K562 (cell line): ENCODE results near the gene KRTAP10-12. TPM values are rescaled to one million over a fixed set of nuclear protein-coding genes. Genes with fewer than 3 reads are reported as not detected.

Experiments used
- ATAC-seq: fragments of 200-7000 bp; cut with Tn5 transposase; 3 replicates; pipeline ENCODE4 v1.9.1; 2020; ENCODE audit warnings: moderate library complexity
- BruUV-seq: library from RNA; stranded (reverse); fragments of 400-500 nt; replicated peaks from 2 replicates; lab custom pipeline; 2021; lab: Mats Ljungman, UMichigan
- CTCF ChIA-PET: fragments of 300-600 bp; formaldehyde crosslinking; extraction: SDS; loops from one replicate; lab custom pipeline; 2021; ENCODE audit warnings: low intra/inter-chr PET ratio; lab: Yijun Ruan, JAX
- POLR2A ChIA-PET: fragments of 300-600, 350-650 bp; sonication (Branson Sonifier 250); formaldehyde crosslinking; extraction: SDS; loops from one replicate; lab custom pipeline; 2021; ENCODE audit warnings: antibody characterized with exemption, inconsistent platforms; lab: Yijun Ruan, JAX
- DNase-seq, 4 experiments: peaks; one replicate each; pipeline versions ENCODE4 v3.0.0 to v3.0.0-alpha.2; 2011 to 2018; ENCODE audit warnings: low spot score in 3 of 4, mixed read lengths in 3 of 4; ENCODE audit errors: extremely low read depth in 1 of 4
- FAIRE-seq: peaks from 2 replicates; lab custom pipeline; 2011; peaks lifted over from hg19 to GRCh38; lab: Jason Lieb, UNC
- H2AFZ ChIP-seq: 2 replicates; pipeline ENCODE4 v1.6.0; 2011; ENCODE audit warnings: low read depth, low read length, control low read depth, inconsistent platforms
- H3K27ac ChIP-seq: fragments of 200-600 bp; 3 replicates; pipeline ENCODE4 v1.8.0; 2011; ENCODE audit warnings: low read depth, mild to moderate bottlenecking, control low read depth, inconsistent platforms, low read length, moderate library complexity, mixed read lengths; ENCODE audit errors: extremely low read depth
- H3K27me3 ChIP-seq, 2 experiments: fragments of 300-600 bp in 1 of 2; 2 replicates in 1 of 2; 3 replicates in 1 of 2; pipeline versions ENCODE4 v1.6.0 to v1.8.0; 2011; ENCODE audit warnings: inconsistent platforms in 2 of 2, low read length in 2 of 2, mild to moderate bottlenecking in 1 of 2, mixed read lengths in 1 of 2, moderate library complexity in 1 of 2; ENCODE audit not compliant: control insufficient read depth in 2 of 2, insufficient read depth in 2 of 2
- H3K36me3 ChIP-seq: fragments of 300-600 bp; 3 replicates; pipeline ENCODE4 v1.8.0; 2011; ENCODE audit warnings: mild to moderate bottlenecking, low read length, inconsistent platforms; ENCODE audit not compliant: control insufficient read depth, insufficient read depth
- H3K4me1 ChIP-seq, 2 experiments: fragments of 200-600 bp in 1 of 2; replicated peaks in 1 of 2; 2 replicates in 1 of 2; 3 replicates in 1 of 2; pipeline versions ENCODE4 v1.5.1 to v1.8.0; 2011; ENCODE audit warnings: inconsistent platforms in 2 of 2, low read length in 2 of 2, mild to moderate bottlenecking in 1 of 2, mixed read lengths in 1 of 2, moderate library complexity in 1 of 2; ENCODE audit not compliant: control insufficient read depth in 2 of 2, insufficient read depth in 2 of 2
- H3K4me2 ChIP-seq: 2 replicates; pipeline ENCODE4 v1.6.1; 2011; ENCODE audit warnings: low read length, control low read depth, inconsistent platforms, mixed read lengths; ENCODE audit not compliant: insufficient read depth
- H3K4me3 ChIP-seq: fragments of 200-600 bp; sonication (generic), shearing (Covaris generic); 2 replicates; pipeline ENCODE4 v1.5.1; 2016; ENCODE audit warnings: control low read depth, inconsistent platforms
- H3K79me2 ChIP-seq: fragments of 200-600 bp; 3 replicates; pipeline ENCODE4 v1.8.0; 2011; ENCODE audit warnings: low read length, inconsistent platforms; ENCODE audit not compliant: control insufficient read depth, insufficient read depth
- H3K9ac ChIP-seq, 2 experiments: 2 replicates each; pipeline versions ENCODE4 v1.6.0 to v1.6.1; 2011; ENCODE audit warnings: low read depth in 2 of 2, low read length in 2 of 2, control low read depth in 1 of 2, inconsistent platforms in 1 of 2, mild to moderate bottlenecking in 1 of 2, mixed read lengths in 1 of 2; ENCODE audit not compliant: insufficient read depth in 1 of 2
- H3K9me1 ChIP-seq: one replicate; pipeline ENCODE4 v1.6.0; 2011; ENCODE audit warnings: inconsistent platforms, mild to moderate bottlenecking, low read length, moderate library complexity; ENCODE audit not compliant: control insufficient read depth, insufficient read depth
- H3K9me3 ChIP-seq: replicated peaks from 2 replicates; pipeline ENCODE4 v1.5.1; 2011; ENCODE audit warnings: low read depth, low read length, inconsistent platforms; ENCODE audit not compliant: control insufficient read depth, insufficient read depth
- H4K20me1 ChIP-seq: replicated peaks from 2 replicates; pipeline ENCODE4 v1.6.1; 2011; ENCODE audit warnings: low read length, inconsistent platforms, mixed read lengths; ENCODE audit not compliant: control insufficient read depth, insufficient read depth
- MYNN ChIP-seq, 2 experiments: sonication (generic); formaldehyde crosslinking in 1 of 2; IDR thresholded peaks; 2 replicates each; pipeline versions ENCODE4 v1.5.0 to v1.6.1; 2016 to 2020; ENCODE audit warnings: antibody characterized with exemption in 1 of 2, missing genetic modification reagents in 1 of 2
- POLR2A ChIP-seq: fragments of 450-650 bp; conservative IDR thresholded peaks from 2 replicates; pipeline ENCODE4 v1.6.1; 2016
- TEAD1 ChIP-seq, 2 experiments: fragments of 450-650 bp in 1 of 2; sonication (generic) in 1 of 2; formaldehyde crosslinking; IDR thresholded peaks; 2 replicates each; pipeline versions ENCODE4 v1.4.0 to v1.8.0; 2020 to 2022; ENCODE audit warnings: mild to moderate bottlenecking in 2 of 2, missing genetic modification reagents in 1 of 2
- WGBS: fragments of 100-300 bp; shearing (Covaris generic); methylation state at CpG from one replicate; pipeline ENCODE4 v1.1.6; 2016; ENCODE audit warnings: low coverage, mixed read lengths; ENCODE audit not compliant: insufficient coverage; ENCODE audit errors: missing lambda C conversion rate; 5-methylcytosine and 5-hydroxymethylcytosine counted together
- in situ Hi-C: fragments of 300-500 bp; cut with MboI; formaldehyde crosslinking; loops from 4 replicates; pipeline ENCODE4 v1.15.0; 2018; ENCODE audit warnings: inconsistent platforms, mixed read lengths
- intact Hi-C: fragments of 100-400 bp; cut with micrococcal nuclease; formaldehyde crosslinking; loops from 2 replicates; pipeline ENCODE4 v1.14.2; 2022
- polyA plus RNA-seq, 8 experiments: library from polyadenylated mRNA; depleted of rRNA in 4 of 8; stranded (reverse) in 5 of 8; unstranded in 3 of 8; fragments of >200 nt; fragmentation: Nextera tagmentation in 2 of 8; fragmentation: Illumina TruSeq in 1 of 8; extraction: Ambion mirVana in 2 of 8; extraction: Trizol in 1 of 8; gene quantifications; 2 replicates each; pipeline versions ENCODE4 v1.2.1 to v1.2.3, GENCODE V29; 2011 to 2014; ENCODE audit warnings: inconsistent platforms in 1 of 8, missing spikeins in 1 of 8
- total RNA-seq, 7 experiments: library from RNA; depleted of rRNA in 6 of 7; stranded (reverse); fragments of >200 nt in 6 of 7; fragmentation: Illumina TruSeq in 2 of 7; extraction: Trizol in 2 of 7; gene quantifications; 2 replicates each; pipeline versions ENCODE4 v1.2.1 to v1.2.3, GENCODE V29; 2011 to 2021; ENCODE audit warnings: low replicate concordance in 1 of 7
- TF ChIP-seq, protein P1 (sequence below), 2 experiments: IDR thresholded peaks; 2 replicates each; pipeline ENCODE4 v1.6.1; 2011; ENCODE audit warnings: borderline replicate concordance in 1 of 2, control low read depth in 1 of 2, low read depth in 1 of 2, low read length in 1 of 2, mild to moderate bottlenecking in 1 of 2, mixed read lengths in 1 of 2, moderate library complexity in 1 of 2; ENCODE audit not compliant: insufficient read depth in 1 of 2, insufficient read length in 1 of 2, poor library complexity in 1 of 2, severe bottlenecking in 1 of 2; ENCODE audit errors: extremely low read depth in 1 of 2
- TF ChIP-seq, protein P2 (sequence below): fragments of 450-650 bp; IDR thresholded peaks from 2 replicates; pipeline ENCODE4 v1.6.1; 2016; ENCODE audit warnings: missing biosample characterization, missing genetic modification characterization
- TF ChIP-seq, protein P3 (sequence below): fragments of 450-650 bp; IDR thresholded peaks from 2 replicates; pipeline ENCODE4 v1.7.1; 2018; ENCODE audit warnings: mild to moderate bottlenecking, low read depth; ENCODE audit not compliant: partially characterized antibody
- TF ChIP-seq, protein P4 (sequence below): fragments of 250-450 bp; sonication (Bioruptor Pico); IDR thresholded peaks from 2 replicates; pipeline ENCODE4 v1.4.0; 2020; ENCODE audit warnings: mild to moderate bottlenecking, moderate library complexity, borderline replicate concordance

The KRTAP10-12 gene
- total and polyA plus RNA-seq, 9 of the 15 experiments (the other 6 are each of a cell fraction or from before 2014, with no cell fraction given) = not detected

DNA sequence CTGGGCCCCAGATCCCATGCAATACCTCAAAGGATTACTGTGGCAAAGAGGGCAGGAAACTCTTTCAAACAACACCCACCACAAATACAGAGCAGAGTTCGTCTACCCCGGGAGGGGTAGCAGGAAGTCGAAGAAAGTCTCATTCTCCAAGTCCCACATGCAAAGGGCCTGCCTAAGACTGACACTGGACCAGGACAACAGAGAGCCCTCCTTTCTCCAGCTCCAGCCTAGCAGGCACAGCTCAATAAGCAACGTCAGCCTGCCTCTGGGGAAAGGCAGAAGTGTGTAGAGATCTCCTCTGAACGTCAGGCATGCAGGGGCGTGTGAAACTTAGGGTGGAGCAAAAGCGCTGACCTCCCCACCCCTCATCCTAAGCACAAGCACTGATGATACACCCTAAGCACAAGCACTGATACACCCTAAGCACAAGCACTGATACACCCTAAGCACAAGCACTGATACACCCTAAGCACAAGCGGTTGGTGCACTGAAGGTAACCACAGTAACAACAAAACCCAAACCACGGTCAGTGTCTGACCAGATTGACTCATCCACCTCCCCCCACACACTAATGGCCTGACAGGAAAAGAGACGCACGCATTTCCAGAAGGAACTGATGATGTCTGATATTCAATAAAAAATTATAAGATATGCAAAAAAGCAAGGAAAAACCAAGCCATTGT is 37.9 kb upstream of the KRTAP10-12 start:
- no peaks in the 10 kb centered on the region for H3K36me3 ChIP-seq
- H3K79me2 ChIP-seq = no peaks in the 10 kb centered on the region
- H3K27ac ChIP-seq = no peak overlapping the region
- TF ChIP-seq, protein P1, sequence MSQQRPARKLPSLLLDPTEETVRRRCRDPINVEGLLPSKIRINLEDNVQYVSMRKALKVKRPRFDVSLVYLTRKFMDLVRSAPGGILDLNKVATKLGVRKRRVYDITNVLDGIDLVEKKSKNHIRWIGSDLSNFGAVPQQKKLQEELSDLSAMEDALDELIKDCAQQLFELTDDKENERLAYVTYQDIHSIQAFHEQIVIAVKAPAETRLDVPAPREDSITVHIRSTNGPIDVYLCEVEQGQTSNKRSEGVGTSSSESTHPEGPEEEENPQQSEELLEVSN (IDR thresholded peaks at IDR 0.05; ENCODE audit: borderline replicate concordance in 1 of 2, extremely low read depth in 1 of 2, insufficient read depth in 1 of 2, insufficient read length in 1 of 2, low read depth in 1 of 2, low read length in 1 of 2, poor library complexity in 1 of 2, severe bottlenecking in 1 of 2) = no peak
- TF ChIP-seq TEAD1 (CRISPR knock-in tag; IDR thresholded peaks at IDR 0.05) (no peak), MYNN (IDR thresholded peaks at IDR 0.05) (no peak), MYNN (CRISPR knock-in tag; IDR thresholded peaks at IDR 0.05) (no peak), POLR2A (no peak)
- TF ChIP-seq, protein P2, sequence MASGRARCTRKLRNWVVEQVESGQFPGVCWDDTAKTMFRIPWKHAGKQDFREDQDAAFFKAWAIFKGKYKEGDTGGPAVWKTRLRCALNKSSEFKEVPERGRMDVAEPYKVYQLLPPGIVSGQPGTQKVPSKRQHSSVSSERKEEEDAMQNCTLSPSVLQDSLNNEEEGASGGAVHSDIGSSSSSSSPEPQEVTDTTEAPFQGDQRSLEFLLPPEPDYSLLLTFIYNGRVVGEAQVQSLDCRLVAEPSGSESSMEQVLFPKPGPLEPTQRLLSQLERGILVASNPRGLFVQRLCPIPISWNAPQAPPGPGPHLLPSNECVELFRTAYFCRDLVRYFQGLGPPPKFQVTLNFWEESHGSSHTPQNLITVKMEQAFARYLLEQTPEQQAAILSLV (tag) = no peak
- TF ChIP-seq, protein P3, sequence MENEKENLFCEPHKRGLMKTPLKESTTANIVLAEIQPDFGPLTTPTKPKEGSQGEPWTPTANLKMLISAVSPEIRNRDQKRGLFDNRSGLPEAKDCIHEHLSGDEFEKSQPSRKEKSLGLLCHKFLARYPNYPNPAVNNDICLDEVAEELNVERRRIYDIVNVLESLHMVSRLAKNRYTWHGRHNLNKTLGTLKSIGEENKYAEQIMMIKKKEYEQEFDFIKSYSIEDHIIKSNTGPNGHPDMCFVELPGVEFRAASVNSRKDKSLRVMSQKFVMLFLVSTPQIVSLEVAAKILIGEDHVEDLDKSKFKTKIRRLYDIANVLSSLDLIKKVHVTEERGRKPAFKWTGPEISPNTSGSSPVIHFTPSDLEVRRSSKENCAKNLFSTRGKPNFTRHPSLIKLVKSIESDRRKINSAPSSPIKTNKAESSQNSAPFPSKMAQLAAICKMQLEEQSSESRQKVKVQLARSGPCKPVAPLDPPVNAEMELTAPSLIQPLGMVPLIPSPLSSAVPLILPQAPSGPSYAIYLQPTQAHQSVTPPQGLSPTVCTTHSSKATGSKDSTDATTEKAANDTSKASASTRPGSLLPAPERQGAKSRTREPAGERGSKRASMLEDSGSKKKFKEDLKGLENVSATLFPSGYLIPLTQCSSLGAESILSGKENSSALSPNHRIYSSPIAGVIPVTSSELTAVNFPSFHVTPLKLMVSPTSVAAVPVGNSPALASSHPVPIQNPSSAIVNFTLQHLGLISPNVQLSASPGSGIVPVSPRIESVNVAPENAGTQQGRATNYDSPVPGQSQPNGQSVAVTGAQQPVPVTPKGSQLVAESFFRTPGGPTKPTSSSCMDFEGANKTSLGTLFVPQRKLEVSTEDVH = no peak
- TF ChIP-seq, protein P4, sequence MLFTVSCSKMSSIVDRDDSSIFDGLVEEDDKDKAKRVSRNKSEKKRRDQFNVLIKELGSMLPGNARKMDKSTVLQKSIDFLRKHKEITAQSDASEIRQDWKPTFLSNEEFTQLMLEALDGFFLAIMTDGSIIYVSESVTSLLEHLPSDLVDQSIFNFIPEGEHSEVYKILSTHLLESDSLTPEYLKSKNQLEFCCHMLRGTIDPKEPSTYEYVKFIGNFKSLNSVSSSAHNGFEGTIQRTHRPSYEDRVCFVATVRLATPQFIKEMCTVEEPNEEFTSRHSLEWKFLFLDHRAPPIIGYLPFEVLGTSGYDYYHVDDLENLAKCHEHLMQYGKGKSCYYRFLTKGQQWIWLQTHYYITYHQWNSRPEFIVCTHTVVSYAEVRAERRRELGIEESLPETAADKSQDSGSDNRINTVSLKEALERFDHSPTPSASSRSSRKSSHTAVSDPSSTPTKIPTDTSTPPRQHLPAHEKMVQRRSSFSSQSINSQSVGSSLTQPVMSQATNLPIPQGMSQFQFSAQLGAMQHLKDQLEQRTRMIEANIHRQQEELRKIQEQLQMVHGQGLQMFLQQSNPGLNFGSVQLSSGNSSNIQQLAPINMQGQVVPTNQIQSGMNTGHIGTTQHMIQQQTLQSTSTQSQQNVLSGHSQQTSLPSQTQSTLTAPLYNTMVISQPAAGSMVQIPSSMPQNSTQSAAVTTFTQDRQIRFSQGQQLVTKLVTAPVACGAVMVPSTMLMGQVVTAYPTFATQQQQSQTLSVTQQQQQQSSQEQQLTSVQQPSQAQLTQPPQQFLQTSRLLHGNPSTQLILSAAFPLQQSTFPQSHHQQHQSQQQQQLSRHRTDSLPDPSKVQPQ = no peak
- TF ChIP-seq, all 486 proteins: peak for 0
- BruUV-seq = no TSS peak
- no peak for FAIRE-seq
- POLR2A ChIA-PET = no interaction called here
- no peaks in the 10 kb centered on the region for H3K9me3 ChIP-seq
- intact Hi-C loops = no loop called here
- H3K4me2 ChIP-seq = no peak overlapping the region
- in situ Hi-C loops = no loop called here
- no peaks in the 10 kb centered on the region for H3K9me1 ChIP-seq
- CTCF ChIA-PET = no interaction called here
- peaks cover 0 to 7% of the 10 kb centered on the region in 2 experiments; a peak in 1 of 5 replicates for H3K4me1 ChIP-seq
- no peak overlapping the region for H2AFZ ChIP-seq
- H3K4me3 ChIP-seq = no peak overlapping the region
- H3K27me3 ChIP-seq = peaks cover 0 to 14% of the 10 kb centered on the region in 2 experiments; a peak in 3 of 5 replicates
- ATAC-seq = no peak
- H3K9ac ChIP-seq = no peak overlapping the region
- DNase-seq = no peak
- 0% methylated on average over 11 of the region's 11 CpGs for WGBS
- H4K20me1 ChIP-seq = no peaks in the 10 kb centered on the region
